GM19023 (cell line): ENCODE data around the gene IFT20.
"Not testable (repeated sequence)": the region's sequence is repeated elsewhere in the genome, so short reads cannot be mapped to it uniquely, and the experiment has no call there.

Experiments
- ATAC-seq: cut with Tn5 transposase; IDR thresholded peaks from one replicate; pipeline ENCODE4 v1.9.1; 2021; ENCODE audit warnings: mild to moderate bottlenecking, moderate library complexity; ENCODE audit not compliant: unreplicated experiment

The IFT20 gene

DNA sequence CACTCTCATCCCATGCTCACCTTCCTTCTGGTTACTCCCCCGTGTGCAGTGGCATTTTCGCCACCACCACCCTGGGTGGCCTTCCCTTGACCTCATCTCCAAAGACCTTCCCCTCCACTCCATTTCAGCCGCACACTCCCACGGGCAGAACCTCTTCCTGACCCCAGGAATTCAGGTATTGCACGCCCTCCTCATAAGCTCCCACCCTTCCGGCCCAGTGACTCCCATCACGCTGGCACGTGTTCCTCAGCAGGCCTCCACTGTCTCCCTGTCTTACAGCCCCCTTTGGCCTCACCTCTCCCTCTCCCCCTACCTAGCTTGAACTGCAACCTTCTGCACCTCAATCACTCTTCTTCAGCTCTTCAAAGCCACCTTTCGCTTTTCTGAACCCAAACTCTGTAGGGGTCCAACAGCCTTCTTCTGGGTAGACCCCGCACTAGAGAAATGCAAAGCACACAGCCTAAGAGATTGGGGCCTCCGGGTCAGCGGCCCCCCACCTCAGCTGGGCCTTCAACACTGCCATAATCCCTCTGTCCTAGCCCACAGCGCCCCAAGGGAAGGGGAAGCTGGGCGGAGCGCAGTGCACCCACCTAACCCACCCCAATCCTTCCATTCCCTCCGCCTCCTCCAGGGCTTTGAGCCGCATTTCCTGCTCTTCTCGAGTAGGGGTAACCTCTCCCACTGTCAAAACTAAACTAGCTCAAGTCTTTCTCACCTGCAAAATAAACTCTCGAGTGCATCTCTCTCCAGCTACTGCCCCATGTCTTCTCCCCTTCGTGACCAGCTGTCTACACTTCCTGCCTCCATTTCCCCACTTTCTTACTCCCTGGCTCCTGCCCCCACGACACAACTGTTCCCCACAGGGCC, 17.9 kb downstream of the IFT20 start:
- ATAC-seq, result no peak

DNA sequence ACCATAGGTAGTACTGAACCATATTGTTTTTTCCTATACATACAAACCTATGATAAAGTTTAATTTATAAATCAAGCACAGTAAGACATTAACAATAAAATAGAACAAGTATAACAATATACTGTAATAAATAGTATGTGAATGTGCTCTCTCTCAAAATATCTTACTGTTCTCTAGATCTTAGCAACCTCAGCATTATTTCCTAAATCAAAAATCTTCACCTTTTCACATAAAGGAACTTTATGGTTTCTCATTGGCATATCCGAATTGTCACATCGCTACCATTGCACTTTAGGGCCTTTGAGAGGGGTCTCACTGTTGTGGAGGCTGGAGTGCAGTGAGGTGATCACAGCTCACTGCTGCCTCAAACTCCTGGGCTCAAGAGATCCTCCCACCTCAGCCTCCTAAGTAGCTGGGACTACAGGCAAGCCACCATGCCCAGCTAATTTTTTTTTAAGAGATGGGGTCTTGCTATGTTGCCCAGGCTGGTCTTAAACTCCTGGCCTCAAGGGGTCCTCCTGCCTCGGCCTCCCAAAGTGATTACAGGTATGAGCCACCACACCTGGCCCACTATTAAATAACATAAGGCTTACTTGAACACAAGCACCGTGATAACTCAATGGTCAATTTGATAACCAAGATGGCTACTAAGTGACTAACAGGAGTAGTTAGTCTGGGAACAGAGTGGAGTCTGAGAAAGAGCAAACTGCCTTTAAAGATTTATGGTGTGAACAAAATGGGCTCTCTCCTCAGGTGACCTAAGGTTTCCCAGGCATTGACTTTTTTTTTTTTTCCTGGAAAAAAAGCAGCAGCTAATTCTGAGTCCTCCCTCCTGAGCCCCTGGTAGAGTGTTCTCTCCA, 19.2 kb downstream of the IFT20 start:
- no peak for ATAC-seq

DNA sequence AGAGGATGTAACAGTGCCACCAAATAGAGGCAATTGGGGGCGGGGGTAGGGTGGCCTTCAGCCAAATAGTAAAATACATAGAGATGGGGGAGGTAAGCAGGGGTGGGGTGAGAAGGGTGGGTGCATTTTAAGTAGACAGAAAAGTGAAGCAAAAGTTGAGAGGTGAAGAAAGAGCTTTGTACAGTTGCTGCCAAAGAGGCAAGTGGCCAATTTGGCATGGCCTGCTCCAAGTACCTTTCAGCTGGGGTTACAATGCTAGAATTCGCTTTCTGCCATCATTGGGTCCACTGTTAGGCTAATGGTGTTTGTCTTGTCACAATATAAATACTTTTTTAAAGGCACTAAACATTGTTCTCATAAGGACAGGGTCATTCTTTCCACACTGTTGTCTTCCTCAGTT, 21.4 kb downstream of the IFT20 start:
- no peak for ATAC-seq

DNA sequence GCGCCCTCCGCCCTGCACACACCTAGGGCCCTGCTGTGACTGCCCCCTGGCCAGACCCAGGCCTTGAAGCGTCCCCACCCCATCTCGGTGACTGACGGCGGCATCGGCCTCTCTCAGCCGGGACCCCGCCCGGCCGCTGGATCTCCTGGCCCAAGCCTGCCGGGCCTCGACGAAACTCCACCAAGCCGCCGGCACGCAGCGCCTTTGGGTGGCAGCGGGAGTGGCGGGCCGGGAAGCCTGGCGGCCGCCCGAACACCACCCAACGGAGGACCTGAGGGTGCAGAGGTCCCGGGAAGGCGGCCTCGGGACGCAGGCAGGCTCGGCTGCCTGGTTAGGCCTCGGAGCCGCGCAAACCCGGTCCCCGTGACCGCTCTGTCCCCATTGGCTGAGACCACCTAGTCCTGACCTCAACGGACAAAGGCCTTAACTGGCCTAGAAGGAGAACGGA, 28.3 kb downstream of the IFT20 start:
- ATAC-seq, result no peak

DNA sequence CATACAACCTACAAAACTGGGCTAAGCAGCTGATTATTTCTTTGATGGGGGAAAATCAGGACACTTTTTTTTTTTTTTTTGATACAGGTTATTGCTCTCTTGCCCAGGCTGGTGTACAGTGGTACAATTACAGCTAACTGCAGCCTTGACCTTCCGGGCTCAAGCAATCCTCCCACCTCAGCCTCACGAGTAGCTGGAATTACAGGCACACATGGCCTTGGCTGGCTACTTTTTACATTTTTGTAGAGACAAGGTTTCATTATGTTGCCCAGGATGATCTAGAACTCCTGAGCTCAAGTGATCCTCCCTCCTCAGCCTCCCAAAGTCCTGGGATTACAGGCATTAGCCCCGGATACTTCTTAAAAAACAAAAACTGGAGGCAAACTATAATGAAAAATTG, 36.8 kb downstream of the IFT20 start:
- no peak for ATAC-seq

DNA sequence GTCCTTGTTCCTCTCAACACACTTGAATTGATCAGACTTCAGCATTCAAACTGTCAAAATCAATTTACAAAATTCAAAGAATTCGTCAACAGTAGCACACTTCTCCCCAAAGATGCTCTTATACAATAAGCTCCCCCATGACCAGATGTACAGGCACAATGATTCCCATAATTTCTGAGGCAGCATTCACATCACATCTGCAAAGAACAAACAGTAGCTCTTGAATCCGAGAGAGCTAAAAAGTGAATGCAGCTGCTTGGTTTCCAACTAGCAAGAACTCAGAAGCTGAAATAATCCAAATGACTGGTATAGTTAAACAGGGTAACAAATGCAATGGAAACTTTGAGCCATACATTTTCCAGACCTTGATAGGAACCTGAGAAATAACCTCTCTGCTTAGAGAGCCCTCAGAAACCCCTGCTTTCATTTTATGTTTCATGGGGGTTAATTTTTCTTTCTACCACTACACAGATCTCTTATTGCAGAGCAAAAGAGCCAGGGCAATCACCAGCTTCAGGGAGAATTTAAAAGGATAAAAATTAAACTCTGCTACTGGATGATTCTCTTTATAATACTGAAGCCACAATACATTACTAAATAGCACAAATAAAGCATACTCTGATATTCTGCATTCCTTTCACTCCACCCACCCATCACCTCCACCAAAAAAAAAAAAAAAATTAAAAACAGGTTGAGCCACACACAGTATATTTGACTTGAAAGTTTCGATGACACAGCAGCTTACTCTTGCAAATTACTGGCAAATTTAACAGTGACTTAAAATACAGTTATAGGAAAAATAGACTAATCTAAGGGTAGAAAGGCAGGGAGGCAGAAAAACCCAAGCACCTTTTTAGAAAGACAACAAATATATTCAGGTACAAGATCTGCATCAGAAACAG, 39.3 kb downstream of the IFT20 start:
- no peak for ATAC-seq

DNA sequence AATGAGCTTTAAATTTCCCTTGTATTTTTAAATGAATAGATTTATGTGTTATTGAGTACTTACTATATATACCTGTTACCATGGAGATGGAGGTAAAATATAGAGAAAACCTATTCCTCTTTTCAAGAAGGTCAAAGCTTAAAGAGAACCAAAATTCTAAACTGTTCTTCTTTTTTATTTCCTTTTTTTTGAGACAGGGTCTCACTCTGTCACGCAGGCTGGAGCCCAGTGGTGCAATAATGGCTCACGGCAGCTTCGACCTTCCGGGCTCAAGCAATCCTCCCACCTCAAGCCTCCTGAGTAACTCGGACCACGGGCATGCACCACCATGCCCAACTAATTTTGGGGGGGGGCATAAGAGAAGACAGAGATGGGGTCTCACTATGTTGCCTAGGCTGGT, 41.3 kb downstream of the IFT20 start:
- ATAC-seq, result no peak

DNA sequence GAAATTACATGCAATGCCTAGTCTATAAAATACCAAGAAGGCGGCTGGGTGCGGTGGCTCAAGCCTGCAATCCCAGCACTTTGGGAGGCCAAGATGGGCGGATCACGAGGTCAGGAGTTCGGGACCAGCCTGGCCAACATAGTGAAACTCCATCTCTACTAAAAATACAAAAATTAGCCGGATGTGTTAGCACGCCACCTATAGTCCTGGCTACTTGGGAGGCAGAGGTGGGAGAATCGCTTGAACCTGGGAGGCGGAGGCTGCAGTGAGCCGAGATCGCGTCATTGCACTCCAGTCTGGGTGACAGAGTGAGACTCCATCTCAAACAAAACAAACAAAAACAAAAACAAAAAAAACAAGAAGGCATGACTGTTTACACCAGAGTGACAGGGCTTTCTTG, 42.4 kb downstream of the IFT20 start:
- not testable (repeated sequence) for ATAC-seq

DNA sequence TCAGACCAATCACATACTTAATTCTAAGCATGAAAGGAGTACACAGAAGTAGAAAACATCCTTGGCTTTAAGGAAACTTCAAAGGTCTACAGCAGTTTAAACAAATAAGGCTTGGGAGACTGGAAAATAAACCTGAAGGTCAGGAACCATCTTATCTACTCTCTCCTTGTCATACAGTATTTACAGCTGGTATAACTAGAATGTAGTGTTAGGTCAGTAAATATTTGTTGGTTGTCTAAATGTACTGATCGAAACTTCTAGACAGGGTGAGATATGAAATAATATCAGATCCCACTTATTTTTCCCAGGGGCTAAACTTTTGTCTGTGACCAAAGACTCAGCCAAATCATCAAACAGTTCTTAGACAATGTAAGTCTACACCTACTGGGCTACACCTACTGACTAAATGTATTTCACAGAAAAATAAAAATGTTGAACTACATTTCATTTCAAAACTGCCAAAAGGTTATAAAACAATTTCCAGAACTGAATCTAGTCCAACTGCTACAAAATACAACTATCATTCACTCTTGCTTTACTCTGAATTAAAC, 43.4 kb downstream of the IFT20 start:
- ATAC-seq, result no peak

DNA sequence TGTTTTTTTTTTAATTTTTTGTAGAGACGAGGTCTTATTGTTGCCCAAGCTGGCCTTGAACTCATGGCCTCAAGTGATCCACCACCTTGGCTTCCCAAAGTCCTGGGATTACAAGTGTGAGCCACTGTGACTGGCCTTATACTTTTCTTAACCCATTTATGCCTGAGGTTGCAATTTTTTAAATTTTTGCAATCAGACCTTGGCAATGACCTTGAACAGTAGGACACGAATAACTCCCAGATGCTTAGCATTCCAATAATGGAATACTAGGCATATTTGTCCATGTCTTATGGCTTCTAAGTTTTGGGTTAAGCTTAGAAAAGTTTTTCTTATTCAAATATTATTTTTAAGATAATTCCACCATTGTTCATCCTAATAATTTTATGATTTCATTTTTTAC, 44.6 kb downstream of the IFT20 start:
- ATAC-seq, result no peak

DNA sequence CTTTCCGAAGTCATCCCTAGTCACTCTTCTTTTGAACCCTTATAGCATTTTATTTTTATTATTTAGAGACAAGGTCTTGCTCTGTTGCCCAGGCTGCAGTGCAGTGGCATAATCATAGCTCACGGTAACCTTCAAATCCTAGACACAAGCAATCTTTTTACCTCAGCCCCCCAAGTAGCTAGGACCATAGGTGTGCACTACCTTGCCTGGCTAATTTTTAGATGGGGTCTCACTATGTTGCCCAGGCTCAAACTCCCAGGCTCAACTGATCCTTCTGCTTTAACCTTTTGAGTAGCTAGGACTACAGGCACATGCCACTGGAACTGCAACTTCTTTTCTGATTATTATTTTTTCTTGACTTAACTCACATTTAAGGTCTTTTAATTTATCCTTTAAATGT, 49.3 kb downstream of the IFT20 start:
- no peak for ATAC-seq

DNA sequence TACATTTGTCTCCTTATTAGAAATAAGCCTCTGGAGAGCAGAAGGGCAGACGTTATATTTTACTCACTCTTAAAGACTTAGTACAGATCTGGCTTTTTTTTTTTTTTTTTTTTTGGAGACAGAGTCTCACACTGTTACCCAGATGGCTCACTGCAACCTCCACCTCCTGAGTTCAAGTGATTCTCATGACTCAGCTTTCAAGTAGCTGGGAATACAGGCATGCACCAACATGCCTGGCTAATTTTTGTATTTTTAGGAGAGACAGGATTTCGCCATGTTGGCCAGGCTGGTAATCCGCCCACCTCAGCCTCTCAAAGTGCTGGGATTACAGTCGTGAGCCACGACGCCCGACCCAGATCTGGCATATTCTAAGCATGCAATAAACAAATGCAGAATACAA, 52.7 kb downstream of the IFT20 start:
- no peak for ATAC-seq

DNA sequence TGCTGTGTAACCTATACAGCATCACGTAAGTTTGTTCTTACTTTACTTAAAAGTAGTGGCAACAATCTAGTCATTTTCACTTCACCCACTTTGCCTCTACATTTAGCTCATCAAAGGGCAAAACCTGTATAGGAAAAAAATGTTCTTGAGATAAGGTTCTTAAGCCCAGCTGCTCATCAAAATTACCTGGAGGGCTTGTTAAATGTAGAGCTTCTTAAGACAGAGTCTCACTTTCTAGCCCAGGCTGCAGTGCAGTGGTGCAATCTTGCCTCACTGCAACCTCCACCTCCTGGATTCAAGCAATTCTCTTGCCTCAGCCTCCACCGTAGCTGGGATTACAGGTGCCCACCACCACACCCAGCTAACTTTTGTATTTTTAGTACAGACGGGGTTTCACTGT, 54.4 kb downstream of the IFT20 start:
- ATAC-seq, result no peak

DNA sequence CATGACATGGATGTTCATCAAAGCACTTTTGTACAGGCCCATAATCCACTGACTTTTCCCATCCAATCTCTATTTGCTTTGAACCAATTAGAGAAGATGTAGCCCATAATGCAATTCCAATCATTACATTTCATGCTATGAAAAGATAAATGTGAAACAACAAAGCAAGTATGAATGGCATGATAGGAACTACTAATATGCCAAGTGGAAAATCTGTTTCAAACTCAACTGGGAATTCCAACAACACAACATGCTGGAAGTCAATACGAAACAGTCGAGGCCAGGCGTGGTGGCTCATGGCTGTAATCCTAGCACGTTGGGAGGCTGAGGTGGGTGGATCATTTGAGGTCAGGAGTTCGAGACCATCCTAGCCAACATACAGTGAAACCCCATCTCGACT, 55.9 kb downstream of the IFT20 start:
- ATAC-seq, result no peak
